Measurements from ENCODE around the gene SCAPER. TPM values are rescaled to one million over a fixed set of nuclear protein-coding genes. Genes with fewer than 3 reads are reported as not detected.

Gene SCAPER
- total and polyA plus RNA-seq, 4 donors, result 3.3 to 18.0 (median 9.9) TPM

DNA sequence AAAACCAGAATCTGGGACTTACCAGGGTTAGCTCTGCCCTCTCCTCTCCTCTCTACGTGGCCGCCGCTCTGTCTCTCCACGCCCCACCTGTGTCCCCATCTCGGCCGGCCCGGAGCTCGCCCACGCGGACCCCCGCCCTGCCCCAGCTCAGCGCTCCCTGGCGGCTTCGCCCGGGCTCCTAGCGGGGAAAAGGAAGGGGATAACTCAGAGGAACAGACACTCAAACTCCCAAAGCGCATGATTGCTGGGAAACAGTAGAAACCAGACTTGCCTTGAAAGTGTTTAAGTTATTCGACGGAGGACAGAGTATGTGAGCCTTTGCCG is 563.1 kb downstream of the SCAPER start:
- DNase-seq (ENCODE audit: low spot score), result no peak
- Histone ChIP-seq H3K36me3 (ENCODE audit: control insufficient read depth in 4 of 4, insufficient read depth in 3 of 4, low read depth in 1 of 4, low read length in 3 of 4) (no peaks in the 10 kb centered on the region), H3K9me3 (ENCODE audit: control insufficient read depth in 4 of 4, low read length in 3 of 4) (peaks cover 0 to 10% (median 1%) of the 10 kb centered on the region in 4 donors), H3K27ac (ENCODE audit: low read depth in 1 of 2, low read length in 2 of 2) (no peak overlapping the region), H3K9ac (ENCODE audit: low read depth in 1 of 2, low read length in 2 of 2) (no peak overlapping the region), H3K4me3 (ENCODE audit: low read depth in 1 of 3, low read length in 3 of 3) (no peak overlapping the region), H3K27me3 (ENCODE audit: control insufficient read depth in 4 of 4, insufficient read depth in 4 of 4, low read length in 3 of 4) (peaks cover 0 to 45% (median 28%) of the 10 kb centered on the region in 4 donors), H3K4me1 (ENCODE audit: control insufficient read depth in 4 of 4, insufficient read depth in 4 of 4, low read length in 3 of 4) (peaks cover 17 to 57% (median 39%) of the 10 kb centered on the region in 4 donors)
- 17% methylated on average over 20 of the region's 20 CpGs for WGBS
- TF ChIP-seq FOXA1 (IDR thresholded peaks at IDR 0.05), result no peak
- TF ChIP-seq RAD21 (IDR thresholded peaks at IDR 0.05), result no peak

DNA sequence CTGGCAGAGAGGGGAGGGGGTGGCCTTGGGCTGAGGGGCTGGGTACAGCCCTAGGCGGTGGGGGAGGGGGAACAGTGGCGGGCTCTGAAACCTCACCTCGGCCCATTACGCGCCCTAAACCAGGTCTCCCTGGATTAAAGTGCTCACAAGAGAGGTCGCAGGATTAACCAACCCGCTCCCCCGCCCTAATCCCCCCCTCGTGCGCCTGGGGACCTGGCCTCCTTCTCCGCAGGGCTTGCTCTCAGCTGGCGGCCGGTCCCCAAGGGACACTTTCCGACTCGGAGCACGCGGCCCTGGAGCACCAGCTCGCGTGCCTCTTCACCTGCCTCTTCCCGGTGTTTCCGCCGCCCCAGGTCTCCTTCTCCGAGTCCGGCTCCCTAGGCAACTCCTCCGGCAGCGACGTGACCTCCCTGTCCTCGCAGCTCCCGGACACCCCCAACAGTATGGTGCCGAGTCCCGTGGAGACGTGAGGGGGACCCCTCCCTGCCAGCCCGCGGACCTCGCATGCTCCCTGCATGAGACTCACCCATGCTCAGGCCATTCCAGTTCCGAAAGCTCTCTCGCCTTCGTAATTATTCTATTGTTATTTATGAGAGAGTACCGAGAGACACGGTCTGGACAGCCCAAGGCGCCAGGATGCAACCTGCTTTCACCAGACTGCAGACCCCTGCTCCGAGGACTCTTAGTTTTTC is 563.6 kb downstream of the SCAPER start:
- DNase-seq (ENCODE audit: low spot score), result no peak
- peaks cover 0 to 10% (median 1%) of the 10 kb centered on the region in 4 donors for H3K9me3 ChIP-seq (ENCODE audit: control insufficient read depth in 4 of 4, low read length in 3 of 4)
- H3K4me1 ChIP-seq (ENCODE audit: control insufficient read depth in 4 of 4, insufficient read depth in 4 of 4, low read length in 3 of 4), result peaks cover 12 to 57% (median 36%) of the 10 kb centered on the region in 4 donors
- peak overlapping the region in 1 of 3 donors; percentile 7 for H3K4me3 ChIP-seq (ENCODE audit: low read depth in 1 of 3, low read length in 3 of 3)
- no peak overlapping the region for H3K9ac ChIP-seq (ENCODE audit: low read depth in 1 of 2, low read length in 2 of 2)
- 16% methylated on average over 42 of the region's 42 CpGs for WGBS
- H3K27ac ChIP-seq (ENCODE audit: low read depth in 1 of 2, low read length in 2 of 2), result no peak overlapping the region
- no peaks in the 10 kb centered on the region for H3K36me3 ChIP-seq (ENCODE audit: control insufficient read depth in 4 of 4, insufficient read depth in 3 of 4, low read depth in 1 of 4, low read length in 3 of 4)
- peaks cover 0 to 50% (median 28%) of the 10 kb centered on the region in 4 donors for H3K27me3 ChIP-seq (ENCODE audit: control insufficient read depth in 4 of 4, insufficient read depth in 4 of 4, low read length in 3 of 4)
- no peak for TF ChIP-seq GABPA (IDR thresholded peaks at IDR 0.05 in 1 of 2, conservative IDR thresholded peaks at IDR 0.05 in 1 of 2)
- TF ChIP-seq, protein P1, sequence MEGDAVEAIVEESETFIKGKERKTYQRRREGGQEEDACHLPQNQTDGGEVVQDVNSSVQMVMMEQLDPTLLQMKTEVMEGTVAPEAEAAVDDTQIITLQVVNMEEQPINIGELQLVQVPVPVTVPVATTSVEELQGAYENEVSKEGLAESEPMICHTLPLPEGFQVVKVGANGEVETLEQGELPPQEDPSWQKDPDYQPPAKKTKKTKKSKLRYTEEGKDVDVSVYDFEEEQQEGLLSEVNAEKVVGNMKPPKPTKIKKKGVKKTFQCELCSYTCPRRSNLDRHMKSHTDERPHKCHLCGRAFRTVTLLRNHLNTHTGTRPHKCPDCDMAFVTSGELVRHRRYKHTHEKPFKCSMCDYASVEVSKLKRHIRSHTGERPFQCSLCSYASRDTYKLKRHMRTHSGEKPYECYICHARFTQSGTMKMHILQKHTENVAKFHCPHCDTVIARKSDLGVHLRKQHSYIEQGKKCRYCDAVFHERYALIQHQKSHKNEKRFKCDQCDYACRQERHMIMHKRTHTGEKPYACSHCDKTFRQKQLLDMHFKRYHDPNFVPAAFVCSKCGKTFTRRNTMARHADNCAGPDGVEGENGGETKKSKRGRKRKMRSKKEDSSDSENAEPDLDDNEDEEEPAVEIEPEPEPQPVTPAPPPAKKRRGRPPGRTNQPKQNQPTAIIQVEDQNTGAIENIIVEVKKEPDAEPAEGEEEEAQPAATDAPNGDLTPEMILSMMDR (IDR thresholded peaks at IDR 0.05; ENCODE audit: low read depth, low read length, missing input control), result no peak
- TF ChIP-seq RXRA (IDR thresholded peaks at IDR 0.05), result no peak
- TF ChIP-seq, protein P2, sequence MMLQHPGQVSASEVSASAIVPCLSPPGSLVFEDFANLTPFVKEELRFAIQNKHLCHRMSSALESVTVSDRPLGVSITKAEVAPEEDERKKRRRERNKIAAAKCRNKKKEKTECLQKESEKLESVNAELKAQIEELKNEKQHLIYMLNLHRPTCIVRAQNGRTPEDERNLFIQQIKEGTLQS (IDR thresholded peaks at IDR 0.05), result no peak
- TF ChIP-seq, protein P3, sequence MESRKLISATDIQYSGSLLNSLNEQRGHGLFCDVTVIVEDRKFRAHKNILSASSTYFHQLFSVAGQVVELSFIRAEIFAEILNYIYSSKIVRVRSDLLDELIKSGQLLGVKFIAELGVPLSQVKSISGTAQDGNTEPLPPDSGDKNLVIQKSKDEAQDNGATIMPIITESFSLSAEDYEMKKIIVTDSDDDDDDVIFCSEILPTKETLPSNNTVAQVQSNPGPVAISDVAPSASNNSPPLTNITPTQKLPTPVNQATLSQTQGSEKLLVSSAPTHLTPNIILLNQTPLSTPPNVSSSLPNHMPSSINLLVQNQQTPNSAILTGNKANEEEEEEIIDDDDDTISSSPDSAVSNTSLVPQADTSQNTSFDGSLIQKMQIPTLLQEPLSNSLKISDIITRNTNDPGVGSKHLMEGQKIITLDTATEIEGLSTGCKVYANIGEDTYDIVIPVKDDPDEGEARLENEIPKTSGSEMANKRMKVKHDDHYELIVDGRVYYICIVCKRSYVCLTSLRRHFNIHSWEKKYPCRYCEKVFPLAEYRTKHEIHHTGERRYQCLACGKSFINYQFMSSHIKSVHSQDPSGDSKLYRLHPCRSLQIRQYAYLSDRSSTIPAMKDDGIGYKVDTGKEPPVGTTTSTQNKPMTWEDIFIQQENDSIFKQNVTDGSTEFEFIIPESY (IDR thresholded peaks at IDR 0.05), result no peak
- no peak for TF ChIP-seq TAF1 (conservative IDR thresholded peaks at IDR 0.05)
- no peak for TF ChIP-seq SP1 (IDR thresholded peaks at IDR 0.05)
- TF ChIP-seq, protein P4, sequence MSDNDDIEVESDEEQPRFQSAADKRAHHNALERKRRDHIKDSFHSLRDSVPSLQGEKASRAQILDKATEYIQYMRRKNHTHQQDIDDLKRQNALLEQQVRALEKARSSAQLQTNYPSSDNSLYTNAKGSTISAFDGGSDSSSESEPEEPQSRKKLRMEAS (IDR thresholded peaks at IDR 0.05), result no peak
- no peak for TF ChIP-seq YY1 (IDR thresholded peaks at IDR 0.05)
- TF ChIP-seq HNF4G (IDR thresholded peaks at IDR 0.05), result no peak
- TF ChIP-seq HNF4A (conservative IDR thresholded peaks at IDR 0.05), result no peak
- TF ChIP-seq EGR1 (IDR thresholded peaks at IDR 0.05; ENCODE audit: low read depth in 2 of 2), result no peak
